Brain microvascular endothelial cell (primary cell): ENCODE data around the gene UQCRFS1.

ENCODE experiments used
- DNase-seq: peaks from one replicate; pipeline ENCODE4 v3.0.0-alpha.2; 2020
- H3K27ac ChIP-seq: fragments of 250-450 bp; sonication (Bioruptor Pico); 2 replicates; pipeline ENCODE4 v1.5.1; 2020; ENCODE audit warnings: mild to moderate bottlenecking, moderate library complexity
- H3K27me3 ChIP-seq: fragments of 250-450 bp; sonication (Bioruptor Pico); replicated peaks from 2 replicates; pipeline ENCODE4 v1.5.1; 2020; ENCODE audit warnings: mild to moderate bottlenecking
- H3K36me3 ChIP-seq: fragments of 250-450 bp; sonication (Bioruptor Pico); replicated peaks from 2 replicates; pipeline ENCODE4 v1.5.1; 2020; ENCODE audit warnings: mild to moderate bottlenecking
- H3K4me3 ChIP-seq: 2 replicates; pipeline ENCODE4 v1.5.1; 2011; ENCODE audit warnings: low read depth, mild to moderate bottlenecking, control low read depth, low read length, moderate library complexity
- CTCF ChIP-seq: IDR thresholded peaks from 2 replicates; pipeline ENCODE4 v1.5.1; 2011; ENCODE audit warnings: low read depth, mild to moderate bottlenecking, moderate library complexity, low read length, control low read depth, inconsistent platforms; ENCODE audit errors: missing control alignments
- in situ Hi-C: cut with HindIII; loops from 2 replicates; pipeline ENCODE4 v1.10.0; 2017; ENCODE audit warnings: low sequenced_read_pairs, low pct_ligation_motif_present

The UQCRFS1 gene

GRCh38 chr19:29187676-29188075 is 25.3 kb downstream of the UQCRFS1 start:
- TF ChIP-seq CTCF: no peak
- no peak overlapping the region for H3K27ac ChIP-seq
- no peaks in the 10 kb centered on the region for H3K36me3 ChIP-seq
- H3K4me3 ChIP-seq: no peak overlapping the region
- DNase-seq: no peak
- H3K27me3 ChIP-seq: no peaks in the 10 kb centered on the region
- in situ Hi-C loops: no loop called here

GRCh38 chr19:29185427-29185826 is 27.5 kb downstream of the UQCRFS1 start:
- DNase-seq: no peak
- no peak for TF ChIP-seq CTCF
- no peak overlapping the region for H3K27ac ChIP-seq
- in situ Hi-C loops: no loop called here
- no peaks in the 10 kb centered on the region for H3K27me3 ChIP-seq
- H3K36me3 ChIP-seq: no peaks in the 10 kb centered on the region
- no peak overlapping the region for H3K4me3 ChIP-seq

GRCh38 chr19:29176981-29177754 is 35.8 kb downstream of the UQCRFS1 start:
- no peak for TF ChIP-seq CTCF
- in situ Hi-C loops: no loop called here

GRCh38 chr19:29173896-29174295 is 39.1 kb downstream of the UQCRFS1 start:
- no peak overlapping the region for H3K27ac ChIP-seq
- TF ChIP-seq CTCF: no peak
- no peaks in the 10 kb centered on the region for H3K27me3 ChIP-seq
- in situ Hi-C loops: no loop called here
- DNase-seq: no peak
- no peaks in the 10 kb centered on the region for H3K36me3 ChIP-seq
- no peak overlapping the region for H3K4me3 ChIP-seq

More at GRCh38 chr19:29176981-29177754, 35.8 kb downstream of the UQCRFS1 start:
- no peak overlapping the region for H3K4me3 ChIP-seq
- DNase-seq: no peak
- H3K36me3 ChIP-seq: no peaks in the 10 kb centered on the region
- no peak overlapping the region for H3K27ac ChIP-seq
- H3K27me3 ChIP-seq: no peaks in the 10 kb centered on the region

GRCh38 chr19:29172302-29172701 is 40.6 kb downstream of the UQCRFS1 start:
- in situ Hi-C loops: no loop called here
- Histone ChIP-seq H3K27me3 (no peaks in the 10 kb centered on the region), H3K36me3 (no peaks in the 10 kb centered on the region), H3K27ac (no peak overlapping the region), H3K4me3 (no peak overlapping the region)
- DNase-seq: no peak
- TF ChIP-seq CTCF: no peak

GRCh38 chr19:29171525-29171924 is 41.4 kb downstream of the UQCRFS1 start:
- TF ChIP-seq CTCF: no peak
- in situ Hi-C loops: no loop called here
- DNase-seq: no peak
- no peak overlapping the region for H3K4me3 ChIP-seq
- no peaks in the 10 kb centered on the region for H3K27me3 ChIP-seq
- H3K27ac ChIP-seq: no peak overlapping the region
- H3K36me3 ChIP-seq: no peaks in the 10 kb centered on the region
